Measurements from ENCODE around the gene CIPC. TPM values are rescaled to one million over a fixed set of nuclear protein-coding genes. Genes with fewer than 3 reads are reported as not detected.

CIPC gene
- total and polyA plus RNA-seq, 2 of the 13 experiments (the other 11 are each of a cell fraction or from before 2014, with no cell fraction given), result 7.6 to 13.9 TPM

GRCh38 chr14:77097700-77098528 lies at the start of gene CIPC (continued):
- TF ChIP-seq ZNF782 (CRISPR knock-in tag; IDR thresholded peaks at IDR 0.05; ENCODE audit: borderline replicate concordance) (peak; percentile 39; the same call in 1 of the 2 replicates), ZMYM3 (CRISPR knock-in tag; IDR thresholded peaks at IDR 0.05) (peak; percentile 43; the same call in 1 of the 2 replicates), ZNF670 (CRISPR knock-in tag; IDR thresholded peaks at IDR 0.05; ENCODE audit: borderline replicate concordance) (peak; percentile 68; the same call in 1 of the 2 replicates), NONO (IDR thresholded peaks at IDR 0.05) (no peak), NONO (CRISPR knock-in tag; conservative IDR thresholded peaks at IDR 0.05) (peak; percentile 84), CENPT (CRISPR knock-in tag; IDR thresholded peaks at IDR 0.05; ENCODE audit: low read depth) (no peak), ZFP41 (CRISPR knock-in tag; IDR thresholded peaks at IDR 0.05; ENCODE audit: borderline replicate concordance) (0 out of 2 replicates have a peak, but pooled peaks have one; percentile 54), SAP130 (CRISPR knock-in tag; IDR thresholded peaks at IDR 0.05; ENCODE audit: low read depth) (no peak; the same call in 1 of the 2 replicates), ZNF317 (CRISPR knock-in tag; IDR thresholded peaks at IDR 0.05) (peak; percentile 59), SP4 (CRISPR knock-in tag; IDR thresholded peaks at IDR 0.05) (peak; percentile 90), SUZ12 (IDR thresholded peaks at IDR 0.05; ENCODE audit: low read depth, low read length) (no peak), ZMAT5 (CRISPR knock-in tag; IDR thresholded peaks at IDR 0.05; ENCODE audit: borderline replicate concordance, low read depth) (no peak), TBX2 (CRISPR knock-in tag; IDR thresholded peaks at IDR 0.05; ENCODE audit: borderline replicate concordance) (peak; percentile 84), ZNF333 (CRISPR knock-in tag; IDR thresholded peaks at IDR 0.05; ENCODE audit: borderline replicate concordance) (no peak), DNMT1 (CRISPR knock-in tag; IDR thresholded peaks at IDR 0.05) (peak; percentile 85), ZNF225 (CRISPR knock-in tag; IDR thresholded peaks at IDR 0.05) (no peak; the same call in 1 of the 2 replicates), HOXA5 (CRISPR knock-in tag; IDR thresholded peaks at IDR 0.05) (no peak), KAT2B (IDR thresholded peaks at IDR 0.05; ENCODE audit: borderline replicate concordance, low read depth, low read length) (no peak), ELK4 (CRISPR knock-in tag; IDR thresholded peaks at IDR 0.05; ENCODE audit: borderline replicate concordance) (no peak), SP1 (IDR thresholded peaks at IDR 0.05) (no peak), SP1 (CRISPR knock-in tag; IDR thresholded peaks at IDR 0.05) (peak; percentile 83), HDAC1 (CRISPR knock-in tag; IDR thresholded peaks at IDR 0.05) (peak; percentile 37; the same call in 1 of the 2 replicates), RFX5 (IDR thresholded peaks at IDR 0.05; ENCODE audit: low read depth, low read length) (no peak), ZNF616 (CRISPR knock-in tag; IDR thresholded peaks at IDR 0.05; ENCODE audit: low read depth) (no peak; the same call in 1 of the 2 replicates), HNRNPL (IDR thresholded peaks at IDR 0.05; ENCODE audit: low read depth, low read length) (no peak), ZNF441 (CRISPR knock-in tag; IDR thresholded peaks at IDR 0.05; ENCODE audit: borderline replicate concordance) (peak; percentile 69; the same call in 1 of the 2 replicates), ZNF530 (CRISPR knock-in tag; IDR thresholded peaks at IDR 0.05; ENCODE audit: low read depth) (no peak), ESRRA (CRISPR knock-in tag; IDR thresholded peaks at IDR 0.05; ENCODE audit: low read depth) (peak; percentile 68), ZNF484 (CRISPR knock-in tag; IDR thresholded peaks at IDR 0.05; ENCODE audit: borderline replicate concordance, low read depth) (no peak), ZNF205 (CRISPR knock-in tag; IDR thresholded peaks at IDR 0.05) (no peak), TFAP4 (IDR thresholded peaks at IDR 0.05; ENCODE audit: borderline replicate concordance, low read depth) (0 out of 2 replicates have a peak, but pooled peaks have one; percentile 8)
